ENCODE results near the gene KRTAP10-1. TPM values are rescaled to one million over a fixed set of nuclear protein-coding genes. Genes with fewer than 3 reads are reported as not detected.

The KRTAP10-1 gene
- total and polyA plus RNA-seq, 4 donors: not detected

DNA sequence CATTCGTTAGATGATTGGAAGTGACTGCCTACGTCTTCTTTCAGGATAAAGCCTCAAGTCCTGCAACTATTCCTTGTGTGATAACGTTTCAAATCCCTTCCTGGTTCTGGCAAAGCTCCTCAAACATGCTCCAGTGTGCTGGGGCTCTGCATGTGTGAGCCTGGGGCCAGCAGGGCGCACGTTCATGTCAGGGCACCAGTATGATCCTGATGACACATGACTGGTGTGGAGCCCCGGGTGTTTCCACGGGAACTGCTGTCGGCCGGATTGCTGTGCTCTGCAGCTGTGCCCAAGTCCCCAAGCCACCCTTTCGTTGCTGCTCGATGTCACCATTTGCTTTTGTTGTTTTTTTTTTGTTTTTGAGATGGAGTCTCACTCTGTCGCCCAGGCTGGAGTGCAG lies 21.3 kb downstream of the KRTAP10-1 start (continued):
- TF ChIP-seq, protein P1, sequence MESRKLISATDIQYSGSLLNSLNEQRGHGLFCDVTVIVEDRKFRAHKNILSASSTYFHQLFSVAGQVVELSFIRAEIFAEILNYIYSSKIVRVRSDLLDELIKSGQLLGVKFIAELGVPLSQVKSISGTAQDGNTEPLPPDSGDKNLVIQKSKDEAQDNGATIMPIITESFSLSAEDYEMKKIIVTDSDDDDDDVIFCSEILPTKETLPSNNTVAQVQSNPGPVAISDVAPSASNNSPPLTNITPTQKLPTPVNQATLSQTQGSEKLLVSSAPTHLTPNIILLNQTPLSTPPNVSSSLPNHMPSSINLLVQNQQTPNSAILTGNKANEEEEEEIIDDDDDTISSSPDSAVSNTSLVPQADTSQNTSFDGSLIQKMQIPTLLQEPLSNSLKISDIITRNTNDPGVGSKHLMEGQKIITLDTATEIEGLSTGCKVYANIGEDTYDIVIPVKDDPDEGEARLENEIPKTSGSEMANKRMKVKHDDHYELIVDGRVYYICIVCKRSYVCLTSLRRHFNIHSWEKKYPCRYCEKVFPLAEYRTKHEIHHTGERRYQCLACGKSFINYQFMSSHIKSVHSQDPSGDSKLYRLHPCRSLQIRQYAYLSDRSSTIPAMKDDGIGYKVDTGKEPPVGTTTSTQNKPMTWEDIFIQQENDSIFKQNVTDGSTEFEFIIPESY (IDR thresholded peaks at IDR 0.05): no peak
- TF ChIP-seq FOXA2 (IDR thresholded peaks at IDR 0.05): no peak
- TF ChIP-seq, protein P2, sequence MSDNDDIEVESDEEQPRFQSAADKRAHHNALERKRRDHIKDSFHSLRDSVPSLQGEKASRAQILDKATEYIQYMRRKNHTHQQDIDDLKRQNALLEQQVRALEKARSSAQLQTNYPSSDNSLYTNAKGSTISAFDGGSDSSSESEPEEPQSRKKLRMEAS (IDR thresholded peaks at IDR 0.05): no peak
- TF ChIP-seq RXRA (IDR thresholded peaks at IDR 0.05): no peak

DNA sequence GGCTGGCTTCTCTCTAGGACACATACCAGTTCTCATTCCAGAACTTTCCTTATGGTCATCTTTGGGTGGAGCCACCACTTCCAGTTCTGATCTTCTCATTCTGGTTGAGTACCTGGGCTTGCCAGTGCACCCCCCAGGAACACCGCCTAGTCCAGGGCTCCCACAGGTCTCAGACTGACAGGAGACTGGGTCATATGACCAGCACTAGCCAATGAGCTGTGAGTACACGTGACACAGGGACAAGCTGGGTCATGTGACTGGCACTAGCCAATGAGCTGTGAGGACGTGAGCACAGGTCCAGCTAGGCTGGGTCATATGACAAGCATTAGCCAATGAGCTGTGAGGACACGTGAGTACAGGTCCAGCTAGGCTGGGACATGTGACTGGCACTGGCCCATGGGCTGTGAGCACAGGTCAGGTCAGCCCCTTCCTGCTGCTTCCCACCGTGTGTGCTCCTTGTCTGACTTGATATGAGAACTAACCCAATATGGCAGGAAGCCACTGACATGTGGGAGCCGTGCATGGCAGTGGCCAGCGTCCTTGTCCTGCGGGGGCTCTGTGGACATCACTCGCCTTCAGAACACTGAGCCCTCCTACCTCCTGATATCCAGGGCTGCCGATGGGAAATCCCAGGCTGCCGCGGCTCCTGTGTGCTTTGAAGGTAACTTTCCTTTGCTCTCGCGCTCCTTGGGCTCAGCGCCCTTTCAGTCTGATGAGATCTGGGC lies 22.7 kb downstream of the KRTAP10-1 start:
- Histone ChIP-seq H3K4me3 (ENCODE audit: low read depth in 1 of 3, low read length in 3 of 3) (peak overlapping the region in 2 of 3 donors; percentile 41 to 60), H3K9ac (ENCODE audit: low read depth in 1 of 2, low read length in 2 of 2) (no peak overlapping the region), H3K4me1 (ENCODE audit: control insufficient read depth in 4 of 4, insufficient read depth in 4 of 4, low read length in 3 of 4) (peaks cover 0 to 11% (median 4%) of the 10 kb centered on the region in 4 donors), H3K27me3 (ENCODE audit: control insufficient read depth in 4 of 4, insufficient read depth in 4 of 4, low read length in 3 of 4) (no peaks in the 10 kb centered on the region), H3K36me3 (ENCODE audit: control insufficient read depth in 4 of 4, insufficient read depth in 3 of 4, low read depth in 1 of 4, low read length in 3 of 4) (no peaks in the 10 kb centered on the region), H3K27ac (ENCODE audit: low read depth in 1 of 2, low read length in 2 of 2) (no peak overlapping the region), H3K9me3 (ENCODE audit: control insufficient read depth in 4 of 4, low read length in 3 of 4) (no peaks in the 10 kb centered on the region)
- TF ChIP-seq YY1 (IDR thresholded peaks at IDR 0.05) (no peak), RAD21 (IDR thresholded peaks at IDR 0.05) (no peak), HNF4A (conservative IDR thresholded peaks at IDR 0.05) (no peak)
- TF ChIP-seq, protein P2 (IDR thresholded peaks at IDR 0.05): no peak
- no peak for DNase-seq (ENCODE audit: low spot score)
- WGBS: 88% methylated on average over 15 of the region's 15 CpGs

DNA sequence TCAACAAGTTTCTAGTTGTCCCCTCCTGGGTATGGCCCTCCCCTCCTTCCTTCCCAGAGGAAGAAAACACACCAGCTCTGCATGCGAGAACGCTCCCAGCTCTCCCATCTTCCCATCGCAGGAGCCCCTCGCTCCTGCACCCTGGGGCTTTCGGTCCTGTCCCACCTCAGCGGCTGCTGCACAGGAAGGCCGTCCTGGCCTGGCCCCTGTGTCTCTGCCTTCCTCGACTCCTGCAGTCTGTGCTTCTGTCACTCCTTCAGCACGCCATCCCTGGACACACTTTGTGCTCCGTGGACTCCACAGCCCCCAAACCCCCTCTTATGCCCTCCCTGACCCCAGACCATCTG lies 23.2 kb downstream of the KRTAP10-1 start:
- no peak for TF ChIP-seq EGR1 (IDR thresholded peaks at IDR 0.05; ENCODE audit: low read depth in 2 of 2)
- Histone ChIP-seq H3K9me3 (ENCODE audit: control insufficient read depth in 4 of 4, low read length in 3 of 4) (no peaks in the 10 kb centered on the region), H3K36me3 (ENCODE audit: control insufficient read depth in 4 of 4, insufficient read depth in 3 of 4, low read depth in 1 of 4, low read length in 3 of 4) (no peaks in the 10 kb centered on the region), H3K4me1 (ENCODE audit: control insufficient read depth in 4 of 4, insufficient read depth in 4 of 4, low read length in 3 of 4) (peaks cover 0 to 11% (median 4%) of the 10 kb centered on the region in 4 donors), H3K9ac (ENCODE audit: low read depth in 1 of 2, low read length in 2 of 2) (no peak overlapping the region), H3K27ac (ENCODE audit: low read depth in 1 of 2, low read length in 2 of 2) (no peak overlapping the region), H3K4me3 (ENCODE audit: low read depth in 1 of 3, low read length in 3 of 3) (peak overlapping the region in 1 of 3 donors; percentile 7), H3K27me3 (ENCODE audit: control insufficient read depth in 4 of 4, insufficient read depth in 4 of 4, low read length in 3 of 4) (no peaks in the 10 kb centered on the region)
- 92% methylated on average over 10 of the region's 10 CpGs for WGBS
- no peak for DNase-seq (ENCODE audit: low spot score)

DNA sequence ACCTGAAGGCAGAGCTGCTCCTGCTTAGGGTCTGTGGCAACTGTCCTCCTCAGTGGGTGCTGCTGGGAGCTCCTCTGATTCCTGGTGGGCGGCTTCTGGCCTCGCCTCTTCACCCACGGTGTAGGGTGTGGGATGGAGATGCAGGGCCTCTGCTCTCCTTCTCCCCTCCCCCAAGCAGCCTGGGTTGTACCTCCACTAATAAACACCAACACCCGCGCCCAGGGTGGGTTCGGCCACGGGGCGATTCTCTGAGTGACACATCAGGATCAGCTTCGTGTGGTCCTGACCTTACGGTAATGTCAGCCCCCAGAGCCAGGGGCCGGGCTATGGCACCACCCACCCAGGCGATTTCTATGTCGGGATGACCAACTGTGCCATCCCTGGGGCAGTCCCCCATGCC lies 23.7 kb downstream of the KRTAP10-1 start:
- peaks cover 0 to 11% (median 4%) of the 10 kb centered on the region in 4 donors for H3K4me1 ChIP-seq (ENCODE audit: control insufficient read depth in 4 of 4, insufficient read depth in 4 of 4, low read length in 3 of 4)
- H3K9ac ChIP-seq (ENCODE audit: low read depth in 1 of 2, low read length in 2 of 2): no peak overlapping the region
- H3K27ac ChIP-seq (ENCODE audit: low read depth in 1 of 2, low read length in 2 of 2): no peak overlapping the region
- WGBS: 92% methylated on average over 13 of the region's 13 CpGs
- no peak for DNase-seq (ENCODE audit: low spot score)
- H3K36me3 ChIP-seq (ENCODE audit: control insufficient read depth in 4 of 4, insufficient read depth in 3 of 4, low read depth in 1 of 4, low read length in 3 of 4): no peaks in the 10 kb centered on the region
- no peaks in the 10 kb centered on the region for H3K27me3 ChIP-seq (ENCODE audit: control insufficient read depth in 4 of 4, insufficient read depth in 4 of 4, low read length in 3 of 4)
- H3K9me3 ChIP-seq (ENCODE audit: control insufficient read depth in 4 of 4, low read length in 3 of 4): no peaks in the 10 kb centered on the region
- H3K4me3 ChIP-seq (ENCODE audit: low read depth in 1 of 3, low read length in 3 of 3): no peak overlapping the region
- TF ChIP-seq FOXA2 (IDR thresholded peaks at IDR 0.05) (no peak), RXRA (IDR thresholded peaks at IDR 0.05) (no peak), NR2F2 (IDR thresholded peaks at IDR 0.05) (no peak), EGR1 (IDR thresholded peaks at IDR 0.05; ENCODE audit: low read depth in 2 of 2) (no peak), RAD21 (IDR thresholded peaks at IDR 0.05) (no peak), FOXA1 (IDR thresholded peaks at IDR 0.05) (no peak), HNF4A (conservative IDR thresholded peaks at IDR 0.05) (no peak), YY1 (IDR thresholded peaks at IDR 0.05) (no peak), JUND (IDR thresholded peaks at IDR 0.05) (no peak), GABPA (IDR thresholded peaks at IDR 0.05 in 1 of 2, conservative IDR thresholded peaks at IDR 0.05 in 1 of 2) (no peak)
- TF ChIP-seq, protein P1 (IDR thresholded peaks at IDR 0.05): no peak
- TF ChIP-seq, protein P2 (IDR thresholded peaks at IDR 0.05): no peak
- TF ChIP-seq, protein P3, sequence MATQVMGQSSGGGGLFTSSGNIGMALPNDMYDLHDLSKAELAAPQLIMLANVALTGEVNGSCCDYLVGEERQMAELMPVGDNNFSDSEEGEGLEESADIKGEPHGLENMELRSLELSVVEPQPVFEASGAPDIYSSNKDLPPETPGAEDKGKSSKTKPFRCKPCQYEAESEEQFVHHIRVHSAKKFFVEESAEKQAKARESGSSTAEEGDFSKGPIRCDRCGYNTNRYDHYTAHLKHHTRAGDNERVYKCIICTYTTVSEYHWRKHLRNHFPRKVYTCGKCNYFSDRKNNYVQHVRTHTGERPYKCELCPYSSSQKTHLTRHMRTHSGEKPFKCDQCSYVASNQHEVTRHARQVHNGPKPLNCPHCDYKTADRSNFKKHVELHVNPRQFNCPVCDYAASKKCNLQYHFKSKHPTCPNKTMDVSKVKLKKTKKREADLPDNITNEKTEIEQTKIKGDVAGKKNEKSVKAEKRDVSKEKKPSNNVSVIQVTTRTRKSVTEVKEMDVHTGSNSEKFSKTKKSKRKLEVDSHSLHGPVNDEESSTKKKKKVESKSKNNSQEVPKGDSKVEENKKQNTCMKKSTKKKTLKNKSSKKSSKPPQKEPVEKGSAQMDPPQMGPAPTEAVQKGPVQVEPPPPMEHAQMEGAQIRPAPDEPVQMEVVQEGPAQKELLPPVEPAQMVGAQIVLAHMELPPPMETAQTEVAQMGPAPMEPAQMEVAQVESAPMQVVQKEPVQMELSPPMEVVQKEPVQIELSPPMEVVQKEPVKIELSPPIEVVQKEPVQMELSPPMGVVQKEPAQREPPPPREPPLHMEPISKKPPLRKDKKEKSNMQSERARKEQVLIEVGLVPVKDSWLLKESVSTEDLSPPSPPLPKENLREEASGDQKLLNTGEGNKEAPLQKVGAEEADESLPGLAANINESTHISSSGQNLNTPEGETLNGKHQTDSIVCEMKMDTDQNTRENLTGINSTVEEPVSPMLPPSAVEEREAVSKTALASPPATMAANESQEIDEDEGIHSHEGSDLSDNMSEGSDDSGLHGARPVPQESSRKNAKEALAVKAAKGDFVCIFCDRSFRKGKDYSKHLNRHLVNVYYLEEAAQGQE (IDR thresholded peaks at IDR 0.05): no peak

All from liver (tissue), 9 donors.